DND-41 (cell line): ENCODE results near the gene IRF5.

Experiments
- EZH2 ChIP-seq: IDR thresholded peaks from 3 replicates; pipeline ENCODE4 v1.6.1; 2012; ENCODE audit warnings: borderline replicate concordance, low read depth, mild to moderate bottlenecking, moderate library complexity, low read length, inconsistent platforms; ENCODE audit not compliant: severe bottlenecking
- TF ChIP-seq, protein P1 (sequence below): IDR thresholded peaks from 2 replicates; pipeline ENCODE4 v1.5.1; 2012; ENCODE audit warnings: borderline replicate concordance, low read length, moderate library complexity, mild to moderate bottlenecking; ENCODE audit not compliant: poor library complexity, severe bottlenecking; ENCODE audit errors: extremely low read depth

DNA sequence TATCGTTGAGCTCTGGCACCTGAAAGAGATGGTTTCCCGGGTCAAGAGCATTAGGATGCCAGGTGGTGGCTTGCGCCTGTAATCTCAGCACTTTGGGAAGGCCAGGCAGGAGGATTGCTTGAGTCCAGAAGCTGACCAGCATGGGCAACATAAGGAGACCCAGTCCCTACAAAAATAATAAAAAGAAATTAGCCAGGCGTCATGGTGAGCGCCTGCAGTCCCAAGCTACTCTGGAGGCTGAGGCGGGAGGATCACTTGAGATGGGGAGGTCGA is 21.1 kb upstream of the IRF5 start:
- TF ChIP-seq, protein P1, sequence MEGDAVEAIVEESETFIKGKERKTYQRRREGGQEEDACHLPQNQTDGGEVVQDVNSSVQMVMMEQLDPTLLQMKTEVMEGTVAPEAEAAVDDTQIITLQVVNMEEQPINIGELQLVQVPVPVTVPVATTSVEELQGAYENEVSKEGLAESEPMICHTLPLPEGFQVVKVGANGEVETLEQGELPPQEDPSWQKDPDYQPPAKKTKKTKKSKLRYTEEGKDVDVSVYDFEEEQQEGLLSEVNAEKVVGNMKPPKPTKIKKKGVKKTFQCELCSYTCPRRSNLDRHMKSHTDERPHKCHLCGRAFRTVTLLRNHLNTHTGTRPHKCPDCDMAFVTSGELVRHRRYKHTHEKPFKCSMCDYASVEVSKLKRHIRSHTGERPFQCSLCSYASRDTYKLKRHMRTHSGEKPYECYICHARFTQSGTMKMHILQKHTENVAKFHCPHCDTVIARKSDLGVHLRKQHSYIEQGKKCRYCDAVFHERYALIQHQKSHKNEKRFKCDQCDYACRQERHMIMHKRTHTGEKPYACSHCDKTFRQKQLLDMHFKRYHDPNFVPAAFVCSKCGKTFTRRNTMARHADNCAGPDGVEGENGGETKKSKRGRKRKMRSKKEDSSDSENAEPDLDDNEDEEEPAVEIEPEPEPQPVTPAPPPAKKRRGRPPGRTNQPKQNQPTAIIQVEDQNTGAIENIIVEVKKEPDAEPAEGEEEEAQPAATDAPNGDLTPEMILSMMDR, result no peak
- TF ChIP-seq EZH2, result no peak
